HCT116 (cell line): ENCODE data around the gene DNAJC10. TPM values are rescaled to one million over a fixed set of nuclear protein-coding genes. Genes with fewer than 3 reads are reported as not detected.

Source experiments
- ATAC-seq: fragments of 200-7000 bp; cut with Tn5 transposase; 2 replicates; pipeline ENCODE4 v1.9.1; 2020; ENCODE audit warnings: mild to moderate bottlenecking, moderate library complexity
- BruUV-seq: library from RNA; stranded (reverse); fragments of 400-500 nt; replicated peaks from 2 replicates; lab custom pipeline; 2021; lab: Mats Ljungman, UMichigan
- CTCF ChIA-PET: fragments of 300-600 bp; sonication (Branson Sonifier 250); formaldehyde crosslinking; loops from one replicate; lab custom pipeline; 2021; ENCODE audit warnings: antibody characterized with exemption; lab: Charles Lee
- POLR2A ChIA-PET: fragments of 300-600, 350-600 bp; sonication (Branson Sonifier 250); formaldehyde crosslinking; loops from one replicate; lab custom pipeline; 2021; ENCODE audit warnings: antibody characterized with exemption; lab: Charles Lee
- RAD21 ChIA-PET, 2 experiments: fragments of 300-600 bp; sonication (Branson Sonifier 250); formaldehyde crosslinking; loops; one replicate each; lab custom pipeline; 2023; ENCODE audit warnings: low total read pairs in 2 of 2; ENCODE audit not compliant: uncharacterized antibody in 2 of 2, unreplicated experiment in 2 of 2, low non-redundant PET in 1 of 2; lab: Charles Lee
- DNase-seq: peaks from one replicate; pipeline ENCODE4 v3.0.0-alpha.2; 2010; ENCODE audit warnings: low read depth, low spot score
- H2AFZ ChIP-seq: fragments of 200-600 bp; shearing (Covaris generic), sonication (generic); 2 replicates; pipeline ENCODE4 v1.6.1; 2017; ENCODE audit warnings: low read depth, mixed run types, mixed read lengths, antibody characterized with exemption, low read length; ENCODE audit not compliant: poor library complexity, severe bottlenecking
- H3K27ac ChIP-seq: 2 replicates; pipeline ENCODE4 v1.5.1; 2012; ENCODE audit warnings: low read depth, low read length
- H3K27me3 ChIP-seq: fragments of 200-600 bp; sonication (generic); 2 replicates; pipeline ENCODE4 v1.6.1; 2016; ENCODE audit warnings: mixed run types, low read length, mixed read lengths; ENCODE audit not compliant: insufficient read depth
- H3K36me3 ChIP-seq, 2 experiments: fragments of 200-500 bp in 1 of 2; fragments of 200-600 bp in 1 of 2; sonication (Bioruptor generic) in 1 of 2; sonication (generic) in 1 of 2; 2 replicates each; pipeline versions ENCODE4 v1.5.1 to v1.6.1; 2014 to 2016; ENCODE audit warnings: low read length in 2 of 2, inconsistent platforms in 1 of 2, mixed read lengths in 1 of 2, mixed run types in 1 of 2; ENCODE audit not compliant: insufficient read depth in 2 of 2, control insufficient read depth in 1 of 2
- H3K4me1 ChIP-seq, 2 experiments: fragments of 200-600 bp in 1 of 2; sonication (generic) in 1 of 2; 2 replicates each; pipeline versions ENCODE4 v1.5.1 to v1.6.1; 2012 to 2017; ENCODE audit warnings: low read length in 2 of 2, inconsistent platforms in 1 of 2, mild to moderate bottlenecking in 1 of 2, mixed read lengths in 1 of 2, mixed run types in 1 of 2, moderate library complexity in 1 of 2; ENCODE audit not compliant: insufficient read depth in 2 of 2, control insufficient read depth in 1 of 2
- H3K4me2 ChIP-seq: fragments of 200-600 bp; sonication (generic); 2 replicates; pipeline ENCODE4 v1.6.1; 2017; ENCODE audit warnings: mixed run types, low read length, mixed read lengths
- H3K4me3 ChIP-seq, 2 experiments: fragments of 200-600 bp in 1 of 2; sonication (generic) in 1 of 2; replicated peaks in 1 of 2; 2 replicates each; pipeline ENCODE4 v1.5.1; 2011 to 2016; ENCODE audit warnings: low read length in 2 of 2, control low read depth in 1 of 2, low read depth in 1 of 2, mild to moderate bottlenecking in 1 of 2, mixed read lengths in 1 of 2, mixed run types in 1 of 2
- H3K79me2 ChIP-seq: fragments of 200-600 bp; sonication (generic); 2 replicates; pipeline ENCODE4 v1.6.1; 2017; ENCODE audit warnings: mild to moderate bottlenecking, mixed run types, low read length, moderate library complexity, mixed read lengths; ENCODE audit not compliant: insufficient read depth
- H3K9ac ChIP-seq: fragments of 200-600 bp; sonication (generic); 2 replicates; pipeline ENCODE4 v1.6.1; 2016; ENCODE audit warnings: low read length, mixed read lengths
- H3K9me2 ChIP-seq: fragments of 200-600 bp; sonication (generic), shearing (Covaris generic); 2 replicates; pipeline ENCODE4 v1.6.1; 2017; ENCODE audit warnings: mixed run types, mild to moderate bottlenecking, moderate library complexity; ENCODE audit not compliant: insufficient read depth
- H3K9me3 ChIP-seq, 2 experiments: fragments of 200-500 bp in 1 of 2; fragments of 200-600 bp in 1 of 2; sonication (Bioruptor generic) in 1 of 2; sonication (generic) in 1 of 2; 2 replicates each; pipeline ENCODE4 v1.6.1; 2014 to 2017; ENCODE audit warnings: low read length in 2 of 2, mixed read lengths in 2 of 2, inconsistent platforms in 1 of 2, low read depth in 1 of 2, mild to moderate bottlenecking in 1 of 2, mixed run types in 1 of 2, moderate library complexity in 1 of 2; ENCODE audit not compliant: control insufficient read depth in 1 of 2, insufficient read depth in 1 of 2
- H4K20me1 ChIP-seq: fragments of 200-600 bp; sonication (generic), shearing (Covaris generic); 2 replicates; pipeline ENCODE4 v1.6.1; 2017; ENCODE audit warnings: mixed run types, mild to moderate bottlenecking, moderate library complexity; ENCODE audit not compliant: insufficient read depth
- ATF3 ChIP-seq: IDR thresholded peaks from 2 replicates; pipeline ENCODE4 v1.6.1; 2012
- CBX3 ChIP-seq: IDR thresholded peaks from 2 replicates; pipeline ENCODE4 v1.6.1; 2012; ENCODE audit warnings: low read depth
- CTCF ChIP-seq, 3 experiments: fragments of 200-600 bp in 1 of 3; sonication (generic) in 1 of 3; IDR thresholded peaks in 2 of 3; conservative IDR thresholded peaks in 1 of 3; 2 replicates each; pipeline ENCODE4 v1.5.1; 2012 to 2017; ENCODE audit warnings: low read depth in 2 of 3, low read length in 2 of 3, antibody characterized with exemption in 1 of 3, borderline replicate concordance in 1 of 3, control low read depth in 1 of 3, mild to moderate bottlenecking in 1 of 3, mixed read lengths in 1 of 3, mixed run types in 1 of 3, moderate library complexity in 1 of 3; ENCODE audit not compliant: insufficient read depth in 1 of 3
- ELF1 ChIP-seq: IDR thresholded peaks from 2 replicates; pipeline ENCODE4 v1.6.1; 2012; ENCODE audit warnings: low read depth, borderline replicate concordance
- EZH2phosphoT487 ChIP-seq: fragments of 200-600 bp; IDR thresholded peaks from 2 replicates; pipeline ENCODE4 v1.6.1; 2018; ENCODE audit warnings: antibody characterized with exemption, borderline replicate concordance
- POLR2AphosphoS5 ChIP-seq: IDR thresholded peaks from 2 replicates; pipeline ENCODE4 v1.6.1; 2011; ENCODE audit warnings: mild to moderate bottlenecking, low read depth, low read length, moderate library complexity
- ZFX ChIP-seq: fragments of 450-650 bp; IDR thresholded peaks from 2 replicates; pipeline ENCODE4 v1.6.1; 2017
- ZNF274 ChIP-seq: fragments of 200-500 bp; sonication (Bioruptor generic); IDR thresholded peaks from 2 replicates; pipeline ENCODE4 v1.6.1; 2014; ENCODE audit warnings: mild to moderate bottlenecking, low read depth, low read length, inconsistent platforms
- intact Hi-C: fragments of 100-400 bp; cut with micrococcal nuclease; formaldehyde crosslinking; loops from 2 replicates; pipeline ENCODE4 v1.10.0; 2022
- total RNA-seq: library from RNA; stranded (reverse); gene quantifications from one replicate; pipeline ENCODE4 v1.2.1, GENCODE V29; 2021; ENCODE audit not compliant: unreplicated experiment

DNAJC10 gene
- total RNA-seq, 1 experiment from 2014 or later: 80.4 TPM

- ChIA-PET RAD21 (no interaction called here), POLR2A (no interaction called here), CTCF (no interaction called here)
- ATAC-seq (no peak), DNase-seq (no peak)
- Histone ChIP-seq H3K9ac (no peak overlapping the region), H3K9me2 (no peaks in the 10 kb centered on the region), H3K36me3 (no peaks in the 10 kb centered on the region), H4K20me1 (no peaks in the 10 kb centered on the region), H3K4me3 (no peak overlapping the region), H3K4me2 (no peak overlapping the region), H3K4me1 (no peaks in the 10 kb centered on the region), H3K27me3 (no peaks in the 10 kb centered on the region), H3K9me3 (no peaks in the 10 kb centered on the region), H3K79me2 (no peaks in the 10 kb centered on the region), H3K27ac (no peak overlapping the region), H2AFZ (no peak overlapping the region)
- TF ChIP-seq EZH2phosphoT487 (no peak), CBX3 (no peak), POLR2AphosphoS5 (no peak)
- no TSS peak for BruUV-seq
- intact Hi-C loops: no loop called here
Measured at GRCh38 chr2:182826496-182826895, 110.4 kb downstream of the DNAJC10 start.

GRCh38 chr2:182827182-182827879 is 111.3 kb downstream of the DNAJC10 start:
- H4K20me1 ChIP-seq: no peaks in the 10 kb centered on the region
- no peaks in the 10 kb centered on the region for H3K4me1 ChIP-seq
- ChIA-PET POLR2A (interaction anchor here (0.5 kb wide), 1 partner anchor 313 kb away, joined by 3 read pairs; no protein-coding TSS in a partner anchor), RAD21 (no interaction called here), CTCF (interaction anchor here (0.6 kb wide), 1 partner anchor 752 kb away, joined by 3 read pairs; no protein-coding TSS in a partner anchor)
- BruUV-seq: no TSS peak
- H3K9ac ChIP-seq: no peak overlapping the region
- intact Hi-C loops: no loop called here
- no peaks in the 10 kb centered on the region for H3K9me2 ChIP-seq
- no peak for ATAC-seq
- H3K36me3 ChIP-seq: no peaks in the 10 kb centered on the region
- H2AFZ ChIP-seq: no peak overlapping the region
- no peaks in the 10 kb centered on the region for H3K27me3 ChIP-seq
- no peak overlapping the region for H3K27ac ChIP-seq
- TF ChIP-seq ZFX (no peak), CTCF (IDR thresholded peaks at IDR 0.05 in 2 of 3, conservative IDR thresholded peaks at IDR 0.05 in 1 of 3; ENCODE audit: borderline replicate concordance in 1 of 3, insufficient read depth in 1 of 3, low read depth in 2 of 3, low read length in 2 of 3) (no peak), ELF1 (no peak), ZNF274 (no peak), ATF3 (no peak)
- H3K4me3 ChIP-seq: no peak overlapping the region
- H3K9me3 ChIP-seq: no peaks in the 10 kb centered on the region
- no peaks in the 10 kb centered on the region for H3K79me2 ChIP-seq
- H3K4me2 ChIP-seq: no peak overlapping the region
- DNase-seq: no peak
